ENCODE measurements around the gene PCDHGA5.

The PCDHGA5 gene

GRCh38 chr5:141359790-141360426 lies 4.1 kb upstream of the PCDHGA5 start, which contains the start of gene PCDHGB2:
TSS of gene PCDHGB2 (plus strand) at chr5:141359994. CDS start at chr5:141360136, 142 bp downstream.
- peak; percentile 48 for TF ChIP-seq CTCF (IDR thresholded peaks at IDR 0.05; ENCODE audit: low read depth, low read length, missing control alignments)
- in situ Hi-C loops (cut with HindIII; ENCODE audit: low pct_ligation_motif_present, low sequenced_read_pairs): no loop called here
- H3K4me3 ChIP-seq (ENCODE audit: low read depth, low read length): peak within 1 kb of the TSS; percentile 40
- peaks cover 5% of the 10 kb centered on the region for H3K27me3 ChIP-seq (replicated peaks)
- DNase-seq: no peak
- no peak within 1 kb of the TSS for H3K27ac ChIP-seq
- H3K36me3 ChIP-seq (replicated peaks): no peaks in the 10 kb centered on the region

GRCh38 chr5:141360685-141361084 lies 3.3 kb upstream of the PCDHGA5 start:
- no peak overlapping the region for H3K27ac ChIP-seq
- DNase-seq: no peak
- H3K27me3 ChIP-seq (replicated peaks): peaks cover 5% of the 10 kb centered on the region
- no peak overlapping the region for H3K4me3 ChIP-seq (ENCODE audit: low read depth, low read length)
- in situ Hi-C loops (cut with HindIII; ENCODE audit: low pct_ligation_motif_present, low sequenced_read_pairs): no loop called here
- TF ChIP-seq CTCF (IDR thresholded peaks at IDR 0.05; ENCODE audit: low read depth, low read length, missing control alignments): no peak
- H3K36me3 ChIP-seq (replicated peaks): no peaks in the 10 kb centered on the region

- Histone ChIP-seq H3K36me3 (replicated peaks) (no peaks in the 10 kb centered on the region), H3K4me3 (ENCODE audit: low read depth, low read length) (no peak overlapping the region), H3K27me3 (replicated peaks) (peaks cover 8% of the 10 kb centered on the region), H3K27ac (no peak overlapping the region)
- DNase-seq: no peak
- no peak for TF ChIP-seq CTCF (IDR thresholded peaks at IDR 0.05; ENCODE audit: low read depth, low read length, missing control alignments)
- in situ Hi-C loops (cut with HindIII; ENCODE audit: low pct_ligation_motif_present, low sequenced_read_pairs): no loop called here
These were observed 1.2 kb upstream of the PCDHGA5 start for GRCh38 chr5:141362719-141363118.

- H3K27me3 ChIP-seq (replicated peaks): peaks cover 8% of the 10 kb centered on the region
- no peak for TF ChIP-seq CTCF (IDR thresholded peaks at IDR 0.05; ENCODE audit: low read depth, low read length, missing control alignments)
- H3K27ac ChIP-seq: no peak overlapping the region
- H3K36me3 ChIP-seq (replicated peaks): no peaks in the 10 kb centered on the region
- H3K4me3 ChIP-seq (ENCODE audit: low read depth, low read length): no peak overlapping the region
- in situ Hi-C loops (cut with HindIII; ENCODE audit: low pct_ligation_motif_present, low sequenced_read_pairs): no loop called here
- DNase-seq: no peak
These were observed 2.3 kb downstream of the PCDHGA5 start for GRCh38 chr5:141366016-141366896.

- Histone ChIP-seq H3K4me3 (ENCODE audit: low read depth, low read length) (peak within 1 kb of the TSS; percentile 40), H3K27ac (no peak within 1 kb of the TSS), H3K27me3 (replicated peaks) (peaks cover 3% of the 10 kb centered on the region), H3K36me3 (replicated peaks) (no peaks in the 10 kb centered on the region)
- peak; percentile 68 for TF ChIP-seq CTCF (IDR thresholded peaks at IDR 0.05; ENCODE audit: low read depth, low read length, missing control alignments)
- in situ Hi-C loops (cut with HindIII; ENCODE audit: low pct_ligation_motif_present, low sequenced_read_pairs): no loop called here
- DNase-seq: peak; percentile 58
These were observed 6.3 kb downstream of the PCDHGA5 start, which contains the start of gene PCDHGB3 for GRCh38 chr5:141369994-141370848. TSS of gene PCDHGB3 (plus strand) at chr5:141370242. CDS start at chr5:141370395, 153 bp downstream.

All from brain microvascular endothelial cell (primary cell).